Right atrium auricular region (tissue), 2 donors: ENCODE data around the gene PHF19. TPM values are rescaled to one million over a fixed set of nuclear protein-coding genes. Genes with fewer than 3 reads are reported as not detected.
A peak's percentile ranks its signal among the peaks of the same experiment; 100 is the strongest.

Source experiments
- DNase-seq: peaks from one replicate; pipeline ENCODE4 v3.0.0-alpha.2; 2019; ENCODE audit warnings: low spot score
- H3K27ac ChIP-seq, 2 donors: fragments of 200-600 bp; sonication (generic); 1 replicate in 1 of 2; 2 replicates in 1 of 2; pipeline ENCODE4 v1.5.1; 2016 to 2019
- H3K27me3 ChIP-seq, 2 donors: fragments of 200-600 bp; sonication (generic); one replicate each; pipeline versions ENCODE4 v1.5.1 to v1.6.0; 2017 to 2019
- H3K36me3 ChIP-seq: fragments of 200-600 bp; sonication (generic); one replicate; pipeline ENCODE4 v1.5.1; 2016
- H3K4me1 ChIP-seq, 2 donors: fragments of 200-600 bp; sonication (generic); one replicate each; pipeline versions ENCODE4 v1.5.1 to v1.6.0; 2017 to 2019
- H3K4me3 ChIP-seq, 2 donors: fragments of 200-600 bp; sonication (generic); 1 replicate in 1 of 2; 2 replicates in 1 of 2; pipeline ENCODE4 v1.5.1; 2017 to 2019; ENCODE audit warnings: mild to moderate bottlenecking in 1 of 2, moderate library complexity in 1 of 2
- H3K9me3 ChIP-seq, 2 donors: fragments of 200-600 bp; sonication (generic); one replicate each; pipeline ENCODE4 v1.5.1; 2019
- CTCF ChIP-seq, 2 donors: fragments of 200-600 bp; sonication (generic); IDR thresholded peaks; one replicate each; pipeline ENCODE4 v1.5.1; 2019; ENCODE audit warnings: antibody characterized with exemption in 2 of 2
- total RNA-seq, 2 donors: library from RNA; depleted of rRNA; stranded (reverse); fragments of >200 nt; gene quantifications; one replicate each; pipeline ENCODE4 v1.1.0, GENCODE V29; 2016

PHF19 gene
- total RNA-seq, 2 donors from 2014 or later: 11.9 to 13.9 TPM

- TF ChIP-seq CTCF (IDR thresholded peaks at IDR 0.05): no peak
- Histone ChIP-seq H3K27ac (no peak overlapping the region), H3K27me3 (no peaks in the 10 kb centered on the region), H3K4me1 (peaks cover 0 to 17% of the 10 kb centered on the region in 2 donors), H3K36me3 (no peaks in the 10 kb centered on the region), H3K9me3 (no peaks in the 10 kb centered on the region), H3K4me3 (no peak overlapping the region)
- DNase-seq: no peak
Observed at GRCh38 chr9:120891245-120891883, 14.4 kb upstream of the PHF19 start.

GRCh38 chr9:120890320-120891244 lies 13.6 kb upstream of the PHF19 start:
- Histone ChIP-seq H3K4me1 (peaks cover 0 to 20% of the 10 kb centered on the region in 2 donors), H3K27ac (peak overlapping the region; percentile 22 to 36), H3K4me3 (no peak overlapping the region), H3K9me3 (no peaks in the 10 kb centered on the region), H3K36me3 (no peaks in the 10 kb centered on the region), H3K27me3 (no peaks in the 10 kb centered on the region)
- no peak for DNase-seq
- TF ChIP-seq CTCF (IDR thresholded peaks at IDR 0.05): no peak

- DNase-seq: no peak
- H3K36me3 ChIP-seq: no peaks in the 10 kb centered on the region
- H3K9me3 ChIP-seq: no peaks in the 10 kb centered on the region
- no peaks in the 10 kb centered on the region for H3K27me3 ChIP-seq
- no peak for TF ChIP-seq CTCF (IDR thresholded peaks at IDR 0.05)
- H3K27ac ChIP-seq: peak overlapping the region; percentile 35
- H3K4me3 ChIP-seq: no peak overlapping the region
- peaks cover 0 to 17% of the 10 kb centered on the region in 2 donors for H3K4me1 ChIP-seq
Observed at GRCh38 chr9:120889606-120890271, 12.8 kb upstream of the PHF19 start.

DNA sequence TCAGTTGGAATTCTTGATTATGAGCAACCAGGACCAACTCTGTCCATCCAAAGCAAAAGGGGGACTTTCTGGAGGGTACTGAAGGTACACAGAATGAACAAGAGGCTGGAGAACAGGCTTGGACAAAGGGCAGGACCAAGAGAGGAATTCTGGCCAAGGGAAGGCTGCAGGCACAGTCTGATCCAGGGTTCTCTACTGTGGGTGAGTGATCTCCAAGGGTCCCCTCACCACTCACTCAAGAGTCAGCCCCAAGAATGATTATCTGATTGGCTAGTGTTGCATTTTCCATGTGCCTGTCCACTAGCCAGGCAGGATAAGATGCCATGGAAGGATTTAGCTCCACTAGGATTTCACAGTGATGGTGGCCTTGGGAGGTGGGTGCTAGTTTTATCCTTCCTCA lies 11.6 kb upstream of the PHF19 start:
- Histone ChIP-seq H3K4me1 (peaks cover 0 to 6% of the 10 kb centered on the region in 2 donors), H3K4me3 (no peak overlapping the region), H3K9me3 (no peaks in the 10 kb centered on the region), H3K36me3 (no peaks in the 10 kb centered on the region), H3K27me3 (no peaks in the 10 kb centered on the region), H3K27ac (no peak overlapping the region)
- TF ChIP-seq CTCF (IDR thresholded peaks at IDR 0.05): no peak
- no peak for DNase-seq

DNA sequence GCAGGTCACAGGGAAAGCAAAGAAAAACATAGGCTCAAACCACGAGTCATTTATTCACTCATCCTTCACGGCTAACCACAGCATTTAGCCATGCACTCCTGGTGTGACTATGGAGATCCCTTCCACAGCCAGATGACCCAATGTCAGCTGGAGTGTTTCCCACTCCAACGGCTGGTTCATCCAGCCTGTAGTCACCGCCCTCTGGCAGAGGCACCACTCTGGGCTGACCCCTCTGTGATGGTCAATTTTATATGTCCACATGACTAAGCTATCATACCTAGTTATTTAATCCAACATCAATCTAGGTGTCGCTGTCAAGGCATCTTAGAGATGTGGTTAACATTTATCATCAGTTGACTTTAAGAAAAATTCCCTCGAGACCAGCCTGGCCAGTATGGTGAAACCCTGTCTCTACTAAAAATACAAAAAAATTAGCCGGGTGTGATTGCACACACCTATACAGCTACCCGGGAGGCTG lies 9.5 kb upstream of the PHF19 start:
- Histone ChIP-seq H3K9me3 (no peaks in the 10 kb centered on the region), H3K4me3 (no peak overlapping the region), H3K4me1 (peaks cover 0 to 5% of the 10 kb centered on the region in 2 donors), H3K36me3 (no peaks in the 10 kb centered on the region), H3K27ac (peak overlapping the region in 1 of 2 donors; percentile 35), H3K27me3 (no peaks in the 10 kb centered on the region)
- DNase-seq: peak; percentile 72
- TF ChIP-seq CTCF (IDR thresholded peaks at IDR 0.05): no peak
